Endothelial cell of umbilical vein (primary cell): Measurements from ENCODE around the gene FLVCR2. TPM values are rescaled to one million over a fixed set of nuclear protein-coding genes. Genes with fewer than 3 reads are reported as not detected.

Experiments used
- BruUV-seq: library from RNA; stranded (reverse); fragments of 400-500 nt; replicated peaks from 2 replicates; lab custom pipeline; 2021; lab: Mats Ljungman, UMichigan
- CTCF ChIA-PET: fragments of 300-600, 350-600 bp; sonication (Branson Sonifier 250); formaldehyde crosslinking; loops from one replicate; lab custom pipeline; 2021; ENCODE audit warnings: antibody characterized with exemption, inconsistent platforms; lab: Charles Lee
- POLR2A ChIA-PET: fragments of 300-600, 350-600 bp; sonication (Branson Sonifier 250); formaldehyde crosslinking; loops from one replicate; lab custom pipeline; 2021; ENCODE audit warnings: antibody characterized with exemption, inconsistent platforms; lab: Charles Lee
- DNase-seq: peaks from one replicate; pipeline ENCODE4 v3.0.0-alpha.2; 2011; ENCODE audit warnings: low read depth, low spot score
- FAIRE-seq: peaks from 2 replicates; lab custom pipeline; 2011; peaks lifted over from hg19 to GRCh38; lab: Jason Lieb, UNC
- H2AFZ ChIP-seq: 2 replicates; pipeline ENCODE4 v1.6.0; 2012; ENCODE audit warnings: low read depth, low read length, control low read depth, inconsistent platforms
- H3K27ac ChIP-seq: 2 replicates; pipeline ENCODE4 v1.5.1; 2011; ENCODE audit warnings: low read depth, mild to moderate bottlenecking, control low read depth, low read length, moderate library complexity; ENCODE audit not compliant: insufficient read depth
- H3K27me3 ChIP-seq, 2 experiments: 2 replicates each; pipeline versions ENCODE4 v1.6.0 to v1.6.1; 2011; ENCODE audit warnings: low read length in 2 of 2, mixed read lengths in 1 of 2; ENCODE audit not compliant: control insufficient read depth in 2 of 2, insufficient read depth in 2 of 2
- H3K36me3 ChIP-seq, 2 experiments: 2 replicates in 1 of 2; 3 replicates in 1 of 2; pipeline ENCODE4 v1.5.1; 2011; ENCODE audit warnings: low read length in 2 of 2, mild to moderate bottlenecking in 1 of 2, moderate library complexity in 1 of 2; ENCODE audit not compliant: control insufficient read depth in 2 of 2, insufficient read depth in 2 of 2; ENCODE audit errors: extremely low read depth in 1 of 2
- H3K4me1 ChIP-seq: 3 replicates; pipeline ENCODE4 v1.5.1; 2011; ENCODE audit warnings: mild to moderate bottlenecking, low read length; ENCODE audit not compliant: control insufficient read depth, insufficient read depth; ENCODE audit errors: extremely low read depth
- H3K4me2 ChIP-seq: 2 replicates; pipeline ENCODE4 v1.6.1; 2011; ENCODE audit warnings: low read length, control low read depth, mixed read lengths; ENCODE audit not compliant: insufficient read depth
- H3K4me3 ChIP-seq, 3 experiments: fragments of 200-600 bp in 1 of 3; sonication (generic), shearing (Covaris generic) in 1 of 3; replicated peaks in 1 of 3; 2 replicates each; pipeline ENCODE4 v1.5.1; 2011 to 2016; ENCODE audit warnings: control low read depth in 3 of 3, low read length in 3 of 3, mild to moderate bottlenecking in 2 of 3, inconsistent platforms in 1 of 3, low read depth in 1 of 3, moderate library complexity in 1 of 3; ENCODE audit not compliant: insufficient read depth in 1 of 3
- H3K79me2 ChIP-seq: 2 replicates; pipeline ENCODE4 v1.6.0; 2012; ENCODE audit warnings: low read length, inconsistent platforms; ENCODE audit not compliant: control insufficient read depth, insufficient read depth
- H3K9ac ChIP-seq: replicated peaks from 2 replicates; pipeline ENCODE3; 2011; ENCODE audit warnings: low read length, control low read depth; ENCODE audit not compliant: insufficient read depth; ENCODE audit errors: extremely low read depth
- H3K9me1 ChIP-seq: replicated peaks from 3 replicates; pipeline ENCODE4 v1.6.0; 2011; ENCODE audit warnings: mild to moderate bottlenecking, low read length; ENCODE audit not compliant: control insufficient read depth, insufficient read depth; ENCODE audit errors: extremely low read depth
- H3K9me3 ChIP-seq: replicated peaks from 2 replicates; pipeline ENCODE4 v1.5.1; 2012; ENCODE audit warnings: low read length, inconsistent platforms; ENCODE audit not compliant: control insufficient read depth, insufficient read depth
- H4K20me1 ChIP-seq: replicated peaks from 2 replicates; pipeline ENCODE3; 2011; ENCODE audit warnings: mild to moderate bottlenecking, low read length; ENCODE audit not compliant: control insufficient read depth, insufficient read depth; ENCODE audit errors: extremely low read depth
- CTCF ChIP-seq, 2 donors: IDR thresholded peaks; 1 replicate in 1 of 2; 2 replicates in 1 of 2; pipeline ENCODE4 v1.5.1; 2011; ENCODE audit warnings: low read length in 2 of 2, mild to moderate bottlenecking in 2 of 2, moderate library complexity in 2 of 2, control low read depth in 1 of 2, inconsistent platforms in 1 of 2, low read depth in 1 of 2; ENCODE audit not compliant: insufficient read depth in 1 of 2; ENCODE audit errors: extremely low read depth in 1 of 2
- EZH2 ChIP-seq: IDR thresholded peaks from 2 replicates; pipeline ENCODE4 v1.6.1; 2012; ENCODE audit warnings: borderline replicate concordance, low read depth, mild to moderate bottlenecking, moderate library complexity, low read length, inconsistent platforms; ENCODE audit not compliant: severe bottlenecking
- FOS ChIP-seq: IDR thresholded peaks from 2 replicates; pipeline ENCODE4 v1.6.1; 2011; ENCODE audit warnings: mild to moderate bottlenecking, low read length, moderate library complexity, borderline replicate concordance; ENCODE audit not compliant: insufficient read depth
- GATA2 ChIP-seq: IDR thresholded peaks from 2 replicates; pipeline ENCODE4 v1.7.0; 2011; ENCODE audit warnings: low read depth, mild to moderate bottlenecking, moderate library complexity, mixed read lengths, low read length; ENCODE audit not compliant: insufficient read length, insufficient read depth
- JUN ChIP-seq: IDR thresholded peaks from 2 replicates; pipeline ENCODE4 v1.6.1; 2011; ENCODE audit warnings: borderline replicate concordance, low read depth; ENCODE audit not compliant: insufficient read length, insufficient read depth
- MAX ChIP-seq: IDR thresholded peaks from 2 replicates; pipeline ENCODE4 v1.6.1; 2011; ENCODE audit not compliant: insufficient read depth, insufficient read length
- MYC ChIP-seq: IDR thresholded peaks from one replicate; pipeline ENCODE4 v1.6.1; 2011; ENCODE audit warnings: mild to moderate bottlenecking, low read depth, low read length
- POLR2A ChIP-seq: IDR thresholded peaks from 2 replicates; pipeline ENCODE4 v1.6.1; 2012; ENCODE audit warnings: low read depth, mild to moderate bottlenecking, control low read depth, low read length
- POLR2AphosphoS5 ChIP-seq: IDR thresholded peaks from 2 replicates; pipeline ENCODE4 v1.6.1; 2012; ENCODE audit warnings: low read depth, mild to moderate bottlenecking, control low read depth, low read length, moderate library complexity; ENCODE audit not compliant: insufficient read depth
- dilution Hi-C: fragments of 300-500 bp; cut with MboI; formaldehyde crosslinking; loops from one replicate; pipeline ENCODE4 v1.15.0; 2019; ENCODE audit warnings: low sequenced_read_pairs; ENCODE audit not compliant: extremely low pct_ligation_motif_present
- intact Hi-C: fragments of 100-400 bp; cut with micrococcal nuclease; formaldehyde crosslinking; loops from one replicate; pipeline ENCODE4 v1.10.0; 2022
- polyA plus RNA-seq, 4 experiments: library from polyadenylated mRNA; depleted of rRNA in 3 of 4; stranded (reverse) in 3 of 4; unstranded in 1 of 4; fragments of >200 nt; gene quantifications; 2 replicates each; pipeline versions ENCODE4 v1.2.1 to v1.2.3, GENCODE V29; 2011 to 2012; ENCODE audit warnings: missing spikeins in 1 of 4
- small RNA-seq: library from RNA; depleted of rRNA; stranded (forward); fragments of <200 nt; gene quantifications from one replicate; pipeline ENCODE3, GENCODE V24; 2012; ENCODE audit warnings: low replicate concordance, low read depth; ENCODE audit not compliant: insufficient read depth, insufficient read length
- total RNA-seq: library from RNA; stranded (reverse); gene quantifications from 2 replicates; pipeline ENCODE4 v1.2.3, GENCODE V29; 2021

FLVCR2 gene
- total and polyA plus RNA-seq, 2 donors (not counting 3 experiments of a cell fraction or from before 2014, with no cell fraction given), result 1.4 to 4.9 TPM

- Histone ChIP-seq H3K4me3 (no peak overlapping the region), H2AFZ (no peak overlapping the region), H3K36me3 (peaks cover 8 to 10% of the 10 kb centered on the region in 2 experiments), H3K79me2 (no peaks in the 10 kb centered on the region), H3K4me2 (no peak overlapping the region), H3K27ac (no peak overlapping the region), H3K27me3 (no peaks in the 10 kb centered on the region), H3K4me1 (no peaks in the 10 kb centered on the region), H3K9me1 (no peaks in the 10 kb centered on the region), H3K9me3 (no peaks in the 10 kb centered on the region), H4K20me1 (no peaks in the 10 kb centered on the region), H3K9ac (no peak overlapping the region)
- dilution Hi-C loops (no loop called here), intact Hi-C loops (no loop called here)
- FAIRE-seq, result no peak
- CTCF ChIA-PET, result interaction anchor here (2.7 kb wide), 1 partner anchor 11 kb away, joined by 20 read pairs; no protein-coding TSS in a partner anchor
- no peak for DNase-seq
- BruUV-seq, result no TSS peak
- TF ChIP-seq MAX, result no peak
- TF ChIP-seq JUN, result no peak
- no peak for TF ChIP-seq POLR2AphosphoS5
- TF ChIP-seq POLR2A, result no peak
- no peak for TF ChIP-seq MYC
- no peak for TF ChIP-seq CTCF (IDR thresholded peaks at IDR 0.05; ENCODE audit: extremely low read depth in 1 of 2, insufficient read depth in 1 of 2, low read depth in 1 of 2, low read length in 2 of 2)
- no peak for TF ChIP-seq FOS
- TF ChIP-seq EZH2, result no peak
- TF ChIP-seq GATA2, result no peak
- POLR2A ChIA-PET, result no interaction called here
Measured at GRCh38 chr14:75697386-75697785, 119.0 kb downstream of the FLVCR2 start.

Small RNA genes within 50 kb of the gene (small RNA-seq; reads per million reads assigned to genes)
- gene RNA5SP387, result not detected

Other genes starting within 250 kb of the FLVCR2 start
- gene JDP2, start 150.6 kb upstream of the FLVCR2 start, total RNA-seq, result 10.6 and 10.8 TPM in 2 replicates
- 3.2 and 3.3 TPM in 2 replicates for gene JDP2, start 150.6 kb upstream of the FLVCR2 start, polyA plus RNA-seq
- gene BATF, start 56.2 kb upstream of the FLVCR2 start, total RNA-seq, result not detected in 2 replicates
- not detected in 2 replicates for gene BATF, start 56.2 kb upstream of the FLVCR2 start, polyA plus RNA-seq
- 31.4 and 31.9 TPM in 2 replicates for gene ERG28, start 82.3 kb downstream of the FLVCR2 start, total RNA-seq
- gene ERG28, start 82.3 kb downstream of the FLVCR2 start, polyA plus RNA-seq, result 46.0 and 49.6 TPM in 2 replicates
- gene TTLL5, start 82.6 kb downstream of the FLVCR2 start, total RNA-seq, result 70.0 and 93.6 TPM in 2 replicates
- 29.3 and 33.2 TPM in 2 replicates for gene TTLL5, start 82.6 kb downstream of the FLVCR2 start, polyA plus RNA-seq